ENCODE results near the gene HEATR3.

DNA sequence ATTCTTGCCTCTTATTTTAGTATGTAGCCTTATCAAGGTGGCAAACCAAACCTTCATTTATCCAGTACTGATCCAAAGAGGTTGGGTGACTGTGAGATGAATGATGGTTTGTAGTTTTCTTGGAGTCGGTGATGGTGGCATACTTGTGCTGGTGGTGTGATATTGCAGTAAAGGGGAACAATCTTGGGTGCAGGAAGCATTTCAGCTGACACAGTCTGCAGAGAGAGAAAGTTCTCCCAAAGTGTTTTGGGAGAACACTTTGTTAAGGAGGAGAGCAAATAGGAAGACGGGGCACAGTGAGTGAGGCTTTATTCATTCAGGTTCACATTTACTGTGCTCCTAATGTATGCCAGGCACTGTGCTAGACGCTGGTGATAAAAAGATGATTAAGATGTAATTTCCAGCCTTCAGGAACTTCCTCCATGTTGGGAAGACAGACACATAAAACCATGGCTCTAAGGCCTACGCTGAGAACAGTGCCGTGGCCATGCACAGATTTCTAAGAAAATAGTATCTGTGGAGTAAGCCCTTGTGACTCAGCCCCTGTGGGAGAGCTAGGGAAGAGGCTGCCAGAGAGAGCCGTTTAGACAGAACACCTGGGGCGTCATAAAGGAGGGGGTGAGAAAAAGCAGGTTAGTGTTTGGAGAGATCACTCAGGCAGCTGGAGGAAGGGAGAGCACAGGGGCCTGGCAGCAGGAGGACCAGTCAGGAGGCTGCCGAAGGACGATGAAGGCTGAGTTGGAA lies 13.8 kb downstream of the HEATR3 start:
- TF ChIP-seq, protein P1, sequence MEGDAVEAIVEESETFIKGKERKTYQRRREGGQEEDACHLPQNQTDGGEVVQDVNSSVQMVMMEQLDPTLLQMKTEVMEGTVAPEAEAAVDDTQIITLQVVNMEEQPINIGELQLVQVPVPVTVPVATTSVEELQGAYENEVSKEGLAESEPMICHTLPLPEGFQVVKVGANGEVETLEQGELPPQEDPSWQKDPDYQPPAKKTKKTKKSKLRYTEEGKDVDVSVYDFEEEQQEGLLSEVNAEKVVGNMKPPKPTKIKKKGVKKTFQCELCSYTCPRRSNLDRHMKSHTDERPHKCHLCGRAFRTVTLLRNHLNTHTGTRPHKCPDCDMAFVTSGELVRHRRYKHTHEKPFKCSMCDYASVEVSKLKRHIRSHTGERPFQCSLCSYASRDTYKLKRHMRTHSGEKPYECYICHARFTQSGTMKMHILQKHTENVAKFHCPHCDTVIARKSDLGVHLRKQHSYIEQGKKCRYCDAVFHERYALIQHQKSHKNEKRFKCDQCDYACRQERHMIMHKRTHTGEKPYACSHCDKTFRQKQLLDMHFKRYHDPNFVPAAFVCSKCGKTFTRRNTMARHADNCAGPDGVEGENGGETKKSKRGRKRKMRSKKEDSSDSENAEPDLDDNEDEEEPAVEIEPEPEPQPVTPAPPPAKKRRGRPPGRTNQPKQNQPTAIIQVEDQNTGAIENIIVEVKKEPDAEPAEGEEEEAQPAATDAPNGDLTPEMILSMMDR (IDR thresholded peaks at IDR 0.05) = no peak
- no peak for TF ChIP-seq POLR2A (IDR thresholded peaks at IDR 0.05)
